ENCODE data around the gene PITPNM3.

Gene PITPNM3

GRCh38 chr17:6489016-6489550, 67.3 kb downstream of the PITPNM3 start:
- Histone ChIP-seq H3K9me3 (ENCODE audit: insufficient read depth, low read depth, low read length) (no peaks in the 10 kb centered on the region), H2AFZ (ENCODE audit: low read length) (no peak overlapping the region), H3K9ac (ENCODE audit: low read depth, low read length, poor library complexity, severe bottlenecking) (no peak overlapping the region), H4K20me1 (ENCODE audit: insufficient read depth, low read length, poor library complexity, severe bottlenecking) (no peaks in the 10 kb centered on the region), H3K4me2 (ENCODE audit: low read depth, low read length, poor library complexity, severe bottlenecking) (no peak overlapping the region), H3K4me3 (ENCODE audit: low read length, poor library complexity, severe bottlenecking) (no peak overlapping the region), H3K9me2 (replicated peaks; ENCODE audit: low read depth, low read length) (no peaks in the 10 kb centered on the region), H3K79me2 (ENCODE audit: insufficient read depth, low read length) (no peaks in the 10 kb centered on the region), H3K36me3 (ENCODE audit: insufficient read depth, low read length) (no peaks in the 10 kb centered on the region), H3K27me3 (ENCODE audit: insufficient read depth, low read length, poor library complexity, severe bottlenecking) (no peaks in the 10 kb centered on the region), H3K4me1 (ENCODE audit: insufficient read depth, low read length, poor library complexity, severe bottlenecking) (no peaks in the 10 kb centered on the region), H3F3A (ENCODE audit: low read depth) (no peaks in the 10 kb centered on the region)
- TF ChIP-seq, protein P1, sequence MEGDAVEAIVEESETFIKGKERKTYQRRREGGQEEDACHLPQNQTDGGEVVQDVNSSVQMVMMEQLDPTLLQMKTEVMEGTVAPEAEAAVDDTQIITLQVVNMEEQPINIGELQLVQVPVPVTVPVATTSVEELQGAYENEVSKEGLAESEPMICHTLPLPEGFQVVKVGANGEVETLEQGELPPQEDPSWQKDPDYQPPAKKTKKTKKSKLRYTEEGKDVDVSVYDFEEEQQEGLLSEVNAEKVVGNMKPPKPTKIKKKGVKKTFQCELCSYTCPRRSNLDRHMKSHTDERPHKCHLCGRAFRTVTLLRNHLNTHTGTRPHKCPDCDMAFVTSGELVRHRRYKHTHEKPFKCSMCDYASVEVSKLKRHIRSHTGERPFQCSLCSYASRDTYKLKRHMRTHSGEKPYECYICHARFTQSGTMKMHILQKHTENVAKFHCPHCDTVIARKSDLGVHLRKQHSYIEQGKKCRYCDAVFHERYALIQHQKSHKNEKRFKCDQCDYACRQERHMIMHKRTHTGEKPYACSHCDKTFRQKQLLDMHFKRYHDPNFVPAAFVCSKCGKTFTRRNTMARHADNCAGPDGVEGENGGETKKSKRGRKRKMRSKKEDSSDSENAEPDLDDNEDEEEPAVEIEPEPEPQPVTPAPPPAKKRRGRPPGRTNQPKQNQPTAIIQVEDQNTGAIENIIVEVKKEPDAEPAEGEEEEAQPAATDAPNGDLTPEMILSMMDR (conservative IDR thresholded peaks at IDR 0.05; ENCODE audit: low read length): no peak
- TF ChIP-seq EZH2phosphoT487 (IDR thresholded peaks at IDR 0.05; ENCODE audit: borderline replicate concordance): no peak

DNA sequence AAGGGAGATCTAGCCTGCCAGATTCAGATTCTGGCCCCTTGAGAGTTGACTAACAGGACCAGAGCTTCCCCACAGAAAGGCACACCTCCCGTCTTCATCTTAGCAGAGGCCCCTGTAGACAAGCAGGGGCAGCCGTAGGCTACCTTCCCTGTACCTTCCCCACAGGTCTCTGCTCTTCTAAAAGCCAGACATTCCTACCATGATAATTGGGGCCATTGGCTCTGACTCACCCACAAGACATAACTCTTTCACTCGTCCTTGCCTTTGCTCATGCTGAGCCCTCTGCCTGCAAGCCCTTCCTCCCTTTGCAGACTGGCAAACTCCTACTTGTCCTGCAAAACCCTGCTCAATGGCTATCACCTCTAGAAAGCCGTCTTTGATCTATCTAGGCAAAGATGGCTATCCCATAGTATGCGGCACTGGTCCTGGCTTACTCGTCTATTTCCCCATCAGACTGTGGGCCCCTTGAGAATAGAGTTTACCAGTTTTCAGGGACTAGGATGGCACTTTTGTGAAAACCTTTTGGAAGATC, 68.3 kb downstream of the PITPNM3 start:
- no peaks in the 10 kb centered on the region for H3K27me3 ChIP-seq (ENCODE audit: insufficient read depth, low read length, poor library complexity, severe bottlenecking)
- H3K36me3 ChIP-seq (ENCODE audit: insufficient read depth, low read length): no peaks in the 10 kb centered on the region
- H3K4me1 ChIP-seq (ENCODE audit: insufficient read depth, low read length, poor library complexity, severe bottlenecking): no peaks in the 10 kb centered on the region
- TF ChIP-seq EZH2phosphoT487 (IDR thresholded peaks at IDR 0.05; ENCODE audit: borderline replicate concordance): no peak
- TF ChIP-seq, protein P1 (conservative IDR thresholded peaks at IDR 0.05; ENCODE audit: low read length): no peak
- no peak overlapping the region for H3K9ac ChIP-seq (ENCODE audit: low read depth, low read length, poor library complexity, severe bottlenecking)
- H3K9me3 ChIP-seq (ENCODE audit: insufficient read depth, low read depth, low read length): no peaks in the 10 kb centered on the region
- H3K4me2 ChIP-seq (ENCODE audit: low read depth, low read length, poor library complexity, severe bottlenecking): no peak overlapping the region
- no peak overlapping the region for H2AFZ ChIP-seq (ENCODE audit: low read length)
- no peaks in the 10 kb centered on the region for H4K20me1 ChIP-seq (ENCODE audit: insufficient read depth, low read length, poor library complexity, severe bottlenecking)
- H3K79me2 ChIP-seq (ENCODE audit: insufficient read depth, low read length): no peaks in the 10 kb centered on the region
- H3K9me2 ChIP-seq (replicated peaks; ENCODE audit: low read depth, low read length): no peaks in the 10 kb centered on the region
- no peaks in the 10 kb centered on the region for H3F3A ChIP-seq (ENCODE audit: low read depth)
- no peak overlapping the region for H3K4me3 ChIP-seq (ENCODE audit: low read length, poor library complexity, severe bottlenecking)

DNA sequence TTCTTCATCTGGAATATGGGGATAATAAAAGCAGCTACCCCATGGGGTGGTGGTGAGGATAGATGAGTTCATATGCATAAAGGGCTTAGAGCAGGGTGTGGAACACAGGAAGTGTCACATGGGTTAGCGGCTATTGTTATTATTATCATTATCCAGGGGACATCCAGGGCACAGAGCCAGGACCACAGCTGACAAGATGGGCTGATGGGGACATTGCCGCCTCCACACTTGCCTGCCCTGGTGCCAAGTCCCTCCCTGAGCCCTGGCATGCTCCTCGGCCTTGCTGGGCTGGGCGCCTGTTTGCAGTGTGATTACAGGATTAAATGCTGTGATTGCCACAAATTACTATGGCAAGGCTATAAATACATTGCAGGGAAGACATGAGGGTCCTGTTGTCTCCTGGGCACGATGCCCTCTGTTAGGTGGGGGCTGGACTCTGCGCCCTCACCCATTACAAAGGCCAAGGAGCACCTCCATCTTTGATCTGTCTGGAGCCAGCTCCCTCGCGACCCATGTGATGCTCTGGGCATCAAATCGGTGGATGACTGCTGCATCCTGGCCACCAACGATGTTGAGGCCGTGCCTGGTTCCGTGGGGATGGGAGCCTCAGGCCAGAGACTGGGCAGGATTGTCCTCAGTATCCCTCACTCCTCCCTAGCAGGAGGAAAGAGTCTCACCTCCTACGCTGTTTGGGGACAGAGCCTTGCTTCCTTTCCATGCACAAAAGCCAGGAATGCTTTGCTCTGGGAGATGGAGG, 68.9 kb downstream of the PITPNM3 start:
- Histone ChIP-seq H3K4me1 (ENCODE audit: insufficient read depth, low read length, poor library complexity, severe bottlenecking) (no peaks in the 10 kb centered on the region), H4K20me1 (ENCODE audit: insufficient read depth, low read length, poor library complexity, severe bottlenecking) (no peaks in the 10 kb centered on the region), H3K9me2 (replicated peaks; ENCODE audit: low read depth, low read length) (no peaks in the 10 kb centered on the region), H3K4me3 (ENCODE audit: low read length, poor library complexity, severe bottlenecking) (no peak overlapping the region), H3K9me3 (ENCODE audit: insufficient read depth, low read depth, low read length) (no peaks in the 10 kb centered on the region), H3K27me3 (ENCODE audit: insufficient read depth, low read length, poor library complexity, severe bottlenecking) (no peaks in the 10 kb centered on the region), H3K36me3 (ENCODE audit: insufficient read depth, low read length) (no peaks in the 10 kb centered on the region), H3K79me2 (ENCODE audit: insufficient read depth, low read length) (no peaks in the 10 kb centered on the region), H3F3A (ENCODE audit: low read depth) (no peaks in the 10 kb centered on the region), H3K4me2 (ENCODE audit: low read depth, low read length, poor library complexity, severe bottlenecking) (no peak overlapping the region), H2AFZ (ENCODE audit: low read length) (no peak overlapping the region), H3K9ac (ENCODE audit: low read depth, low read length, poor library complexity, severe bottlenecking) (no peak overlapping the region)
- no peak for TF ChIP-seq EZH2phosphoT487 (IDR thresholded peaks at IDR 0.05; ENCODE audit: borderline replicate concordance)
- TF ChIP-seq, protein P1 (conservative IDR thresholded peaks at IDR 0.05; ENCODE audit: low read length): no peak

Data from Loucy (cell line).